ENCODE data around the gene CPED1.
"Not testable (repeated sequence)": the region's sequence is repeated elsewhere in the genome, so short reads cannot be mapped to it uniquely, and the experiment has no call there.

Gene CPED1

DNA sequence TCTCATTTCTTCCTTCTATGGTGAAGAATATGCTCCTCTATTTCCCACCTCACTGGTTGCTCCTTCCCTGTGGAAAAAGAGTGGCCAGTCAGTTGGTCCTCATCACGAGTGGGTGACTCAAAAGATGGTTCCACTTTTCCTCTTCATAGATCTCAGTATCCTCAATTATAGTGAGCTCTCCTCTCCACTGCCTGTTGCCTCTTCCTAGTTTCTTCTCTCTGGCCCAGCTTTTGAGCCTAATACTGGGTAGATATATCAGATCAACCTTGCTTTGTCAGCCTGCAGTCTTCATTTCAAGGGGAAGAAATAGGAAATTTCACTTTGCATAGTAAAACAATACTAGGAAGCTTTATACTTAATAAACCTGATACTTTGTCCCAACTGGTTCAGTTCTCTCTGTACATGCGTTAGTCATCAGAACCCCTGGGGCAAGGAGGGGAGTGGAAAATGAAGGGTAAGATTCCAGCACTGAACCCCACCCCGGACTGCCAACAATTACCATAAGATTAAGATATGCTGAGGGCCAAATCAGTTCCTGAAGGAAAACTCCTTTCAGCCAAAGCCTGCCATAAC, 324.8 kb downstream of the CPED1 start:
- DNase-seq (ENCODE audit: low read depth, low spot score), result no peak
- in situ Hi-C loops (cut with HindIII; ENCODE audit: low sequenced_read_pairs), result no loop called here
- H3K4me3 ChIP-seq (ENCODE audit: low read depth, low read length), result no peak overlapping the region
- TF ChIP-seq, protein P1, sequence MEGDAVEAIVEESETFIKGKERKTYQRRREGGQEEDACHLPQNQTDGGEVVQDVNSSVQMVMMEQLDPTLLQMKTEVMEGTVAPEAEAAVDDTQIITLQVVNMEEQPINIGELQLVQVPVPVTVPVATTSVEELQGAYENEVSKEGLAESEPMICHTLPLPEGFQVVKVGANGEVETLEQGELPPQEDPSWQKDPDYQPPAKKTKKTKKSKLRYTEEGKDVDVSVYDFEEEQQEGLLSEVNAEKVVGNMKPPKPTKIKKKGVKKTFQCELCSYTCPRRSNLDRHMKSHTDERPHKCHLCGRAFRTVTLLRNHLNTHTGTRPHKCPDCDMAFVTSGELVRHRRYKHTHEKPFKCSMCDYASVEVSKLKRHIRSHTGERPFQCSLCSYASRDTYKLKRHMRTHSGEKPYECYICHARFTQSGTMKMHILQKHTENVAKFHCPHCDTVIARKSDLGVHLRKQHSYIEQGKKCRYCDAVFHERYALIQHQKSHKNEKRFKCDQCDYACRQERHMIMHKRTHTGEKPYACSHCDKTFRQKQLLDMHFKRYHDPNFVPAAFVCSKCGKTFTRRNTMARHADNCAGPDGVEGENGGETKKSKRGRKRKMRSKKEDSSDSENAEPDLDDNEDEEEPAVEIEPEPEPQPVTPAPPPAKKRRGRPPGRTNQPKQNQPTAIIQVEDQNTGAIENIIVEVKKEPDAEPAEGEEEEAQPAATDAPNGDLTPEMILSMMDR (IDR thresholded peaks at IDR 0.05; ENCODE audit: low read depth, low read length), result no peak

- in situ Hi-C loops (cut with HindIII; ENCODE audit: low sequenced_read_pairs), result no loop called here
- no peak overlapping the region for H3K4me3 ChIP-seq (ENCODE audit: low read depth, low read length)
- DNase-seq (ENCODE audit: low read depth, low spot score), result peak; percentile 50
- TF ChIP-seq, protein P1 (IDR thresholded peaks at IDR 0.05; ENCODE audit: low read depth, low read length), result no peak
Measured at GRCh38 chr7:121313793-121314676, 325.5 kb downstream of the CPED1 start.

DNA sequence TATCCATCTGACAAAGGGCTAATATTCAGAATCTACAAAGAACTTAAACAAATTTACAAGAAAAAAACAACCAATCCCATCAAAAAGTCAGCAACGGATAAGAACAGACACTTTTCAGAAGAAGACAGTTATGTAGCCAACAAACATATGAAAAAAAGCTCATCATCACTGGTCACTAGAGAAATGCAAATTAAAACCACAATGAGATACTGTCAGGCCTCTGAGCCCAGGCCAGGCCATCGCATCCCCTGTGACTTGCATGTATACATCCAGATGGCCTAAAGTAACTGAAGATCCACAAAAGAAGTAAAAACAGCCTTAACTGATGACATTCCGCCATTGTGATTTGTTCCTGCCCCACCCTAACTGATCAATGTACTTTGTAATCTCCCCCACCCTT, 326.7 kb downstream of the CPED1 start:
- DNase-seq (ENCODE audit: low read depth, low spot score); in situ Hi-C loops (cut with HindIII; ENCODE audit: low sequenced_read_pairs); H3K4me3 ChIP-seq (ENCODE audit: low read depth, low read length): not testable (repeated sequence)

DNA sequence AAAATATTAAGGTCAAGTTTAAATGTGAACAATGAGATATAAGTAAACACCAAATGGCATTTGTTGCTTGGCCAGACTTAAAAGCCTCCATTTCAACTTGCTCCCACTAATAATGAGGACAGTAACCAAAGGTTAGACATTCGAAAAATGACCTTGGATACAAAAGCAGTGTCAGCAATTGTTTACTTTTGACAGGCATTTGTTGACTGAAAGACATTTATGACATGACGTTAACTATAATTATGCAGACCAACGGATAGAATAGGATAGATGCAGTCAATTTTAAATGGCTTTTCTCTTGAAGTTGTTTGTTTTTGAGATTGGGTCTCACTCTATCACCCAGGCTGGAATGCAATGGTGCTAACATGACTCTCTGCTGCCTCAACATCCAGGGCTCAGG, 333.9 kb downstream of the CPED1 start:
- TF ChIP-seq, protein P1 (IDR thresholded peaks at IDR 0.05; ENCODE audit: low read depth, low read length), result no peak
- DNase-seq (ENCODE audit: low read depth, low spot score), result no peak
- in situ Hi-C loops (cut with HindIII; ENCODE audit: low sequenced_read_pairs), result no loop called here
- H3K4me3 ChIP-seq (ENCODE audit: low read depth, low read length), result no peak overlapping the region

DNA sequence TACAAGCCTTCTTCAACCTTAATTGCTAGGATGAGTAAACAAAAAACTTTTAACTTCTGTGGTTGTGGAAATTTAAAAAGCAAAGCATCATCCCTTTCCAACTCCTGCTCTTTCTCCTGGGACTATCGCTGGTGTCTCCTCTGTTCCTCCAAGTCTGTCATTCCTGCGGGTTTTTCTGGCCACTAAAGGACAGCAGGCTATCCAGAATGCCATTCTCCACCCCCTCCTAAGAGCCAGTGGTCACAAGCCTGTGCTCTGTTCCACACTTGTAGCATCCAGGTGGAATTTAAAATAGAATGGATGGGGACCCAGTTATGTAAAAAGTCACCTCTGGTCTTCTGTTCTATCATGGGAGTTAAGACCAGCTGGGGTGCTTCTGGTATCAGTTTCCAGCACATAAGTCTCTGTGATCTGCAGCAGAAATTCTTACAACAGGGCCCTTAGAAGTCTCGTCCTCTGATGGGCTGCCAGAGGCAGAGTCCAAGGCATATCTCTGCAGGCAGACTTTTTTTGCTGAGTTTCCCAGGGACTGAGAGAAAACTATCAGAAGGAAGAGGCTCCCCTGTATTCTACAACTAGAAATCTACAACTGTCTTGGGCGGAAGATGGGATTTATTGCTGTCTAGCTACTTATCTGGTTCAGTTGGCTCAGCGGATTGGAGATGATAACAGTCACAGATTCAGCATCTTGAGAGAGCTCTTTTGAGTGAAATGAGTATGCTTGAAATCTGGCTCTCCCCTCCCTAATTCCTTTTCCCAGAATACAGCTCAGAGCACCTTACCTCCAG, 335.2 kb downstream of the CPED1 start:
- TF ChIP-seq, protein P1 (IDR thresholded peaks at IDR 0.05; ENCODE audit: low read depth, low read length), result no peak
- no peak overlapping the region for H3K4me3 ChIP-seq (ENCODE audit: low read depth, low read length)
- in situ Hi-C loops (cut with HindIII; ENCODE audit: low sequenced_read_pairs), result no loop called here
- DNase-seq (ENCODE audit: low read depth, low spot score), result no peak

DNA sequence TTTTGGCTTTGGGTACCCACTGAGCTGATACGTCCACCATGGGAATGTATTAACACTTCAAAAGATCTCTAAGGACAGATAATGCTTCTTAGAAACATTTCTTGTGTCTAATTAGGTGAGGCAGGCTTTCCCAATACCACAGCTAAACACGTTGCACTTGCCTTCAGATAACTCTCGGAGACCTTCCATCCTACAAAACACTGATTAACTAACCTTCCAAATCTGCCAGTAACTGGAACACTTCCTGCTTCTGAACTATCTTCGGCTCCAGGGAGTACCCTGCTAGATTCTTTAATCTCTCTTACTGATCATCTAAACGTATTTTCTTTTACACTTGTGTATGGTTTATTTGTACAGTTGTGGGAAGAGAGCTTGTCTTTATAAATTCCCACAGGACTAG, 339.2 kb downstream of the CPED1 start:
- DNase-seq (ENCODE audit: low read depth, low spot score), result no peak
- H3K4me3 ChIP-seq (ENCODE audit: low read depth, low read length), result no peak overlapping the region
- TF ChIP-seq, protein P1 (IDR thresholded peaks at IDR 0.05; ENCODE audit: low read depth, low read length), result no peak
- in situ Hi-C loops (cut with HindIII; ENCODE audit: low sequenced_read_pairs), result no loop called here

Measured in astrocyte of the spinal cord (primary cell).